Measurements from ENCODE around the gene KCNJ10.

Gene KCNJ10

GRCh38 chr1:160020196-160020595, 49.8 kb downstream of the KCNJ10 start:
- no peak for DNase-seq

DNA sequence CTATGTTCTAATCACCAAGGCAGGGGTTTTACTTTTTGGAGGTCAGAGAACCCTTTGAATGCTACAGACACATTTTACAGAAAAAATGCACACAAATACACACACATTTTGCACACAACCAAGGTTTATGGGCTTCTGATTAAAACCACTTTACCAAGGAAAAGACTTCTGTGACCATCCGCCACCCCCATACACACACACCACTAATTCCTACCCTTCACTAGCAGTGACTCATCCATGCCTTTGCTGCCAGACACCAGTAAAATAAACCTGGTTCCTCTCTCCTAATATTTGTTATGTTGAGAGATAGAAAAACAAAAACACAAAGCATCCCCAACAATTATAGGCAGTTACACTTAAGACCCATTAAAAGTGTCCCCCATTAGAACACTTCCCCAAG, 51.1 kb downstream of the KCNJ10 start:
- peak; percentile 56 for DNase-seq

DNA sequence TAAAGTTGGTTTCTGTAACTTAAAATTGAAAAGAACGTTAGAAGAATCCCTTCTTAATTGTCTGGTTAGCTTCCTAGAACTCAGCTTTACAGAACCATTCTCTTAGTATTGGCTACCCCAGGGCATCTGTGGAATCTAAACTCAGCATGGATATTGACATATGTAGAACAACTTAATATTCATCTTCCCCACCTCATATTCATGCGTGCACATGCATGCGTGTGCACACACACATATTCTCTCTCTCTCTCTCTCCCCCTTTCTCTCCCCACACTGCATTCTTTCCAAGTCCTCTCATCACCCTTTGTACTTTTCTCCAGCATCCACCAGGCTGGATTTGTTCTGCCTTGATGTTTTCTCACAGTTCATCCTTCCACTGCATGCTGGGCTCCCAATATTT, 51.6 kb downstream of the KCNJ10 start:
- DNase-seq: no peak

DNA sequence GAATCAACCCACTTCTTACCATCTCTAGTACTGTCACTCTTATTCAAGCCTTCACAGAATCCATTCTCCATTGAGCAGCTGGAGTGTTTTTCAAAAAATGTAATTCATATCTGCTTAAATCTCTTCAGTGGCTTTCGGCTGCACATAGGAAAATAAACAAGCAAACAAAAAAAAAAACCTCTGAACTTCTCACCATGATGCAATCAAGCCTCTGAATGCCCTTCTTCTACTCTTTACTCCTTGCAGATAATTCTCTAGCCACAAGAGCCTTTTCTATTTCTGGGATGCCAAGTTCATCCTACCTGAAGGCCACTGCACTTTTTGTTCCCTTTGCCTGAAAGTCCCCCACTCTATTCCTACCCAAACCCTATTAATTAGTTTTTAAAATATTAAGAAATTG, 52.4 kb downstream of the KCNJ10 start:
- no peak for DNase-seq

- no peak for DNase-seq
These were observed 58.2 kb downstream of the KCNJ10 start for GRCh38 chr1:160011781-160012180.

- DNase-seq: no peak
These were observed 60.2 kb downstream of the KCNJ10 start for GRCh38 chr1:160009801-160010200.

- no peak for DNase-seq
These were observed 60.9 kb downstream of the KCNJ10 start for GRCh38 chr1:160009081-160009480.

- DNase-seq: no peak
These were observed 62.3 kb downstream of the KCNJ10 start for GRCh38 chr1:160007577-160008200.

DNA sequence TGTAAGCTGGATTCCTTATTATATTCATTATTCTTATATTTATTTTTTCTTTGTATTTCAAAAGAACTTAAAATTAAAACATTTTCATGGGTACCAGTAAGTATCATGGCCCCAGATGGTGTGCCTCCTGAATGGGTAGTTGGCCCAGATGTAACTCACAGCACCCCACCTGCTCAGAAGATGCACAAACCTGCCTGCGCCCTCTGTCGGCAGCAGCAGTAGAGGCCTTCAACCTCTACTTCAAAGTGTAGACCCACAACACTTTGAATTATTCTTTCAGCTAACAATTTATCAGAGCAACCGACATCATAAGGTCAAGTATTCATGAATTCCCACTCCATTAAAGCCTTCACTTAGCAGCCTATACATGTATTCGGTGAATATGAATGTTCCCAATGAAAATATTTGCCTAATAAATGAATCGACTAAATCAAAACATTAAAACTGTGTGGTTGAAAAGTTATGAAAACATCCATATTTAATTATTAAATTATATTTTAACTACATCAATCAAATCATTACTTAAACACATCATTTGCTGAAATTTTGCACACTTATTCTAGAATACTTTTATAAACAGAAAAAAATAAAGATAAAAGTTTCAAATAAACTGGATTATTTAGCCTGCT, 63.5 kb downstream of the KCNJ10 start:
- DNase-seq: peak; percentile 57

- no peak for DNase-seq
These were observed 64.9 kb downstream of the KCNJ10 start for GRCh38 chr1:160005070-160005469.

GRCh38 chr1:160004425-160004824, 65.5 kb downstream of the KCNJ10 start:
- DNase-seq: no peak

DNA sequence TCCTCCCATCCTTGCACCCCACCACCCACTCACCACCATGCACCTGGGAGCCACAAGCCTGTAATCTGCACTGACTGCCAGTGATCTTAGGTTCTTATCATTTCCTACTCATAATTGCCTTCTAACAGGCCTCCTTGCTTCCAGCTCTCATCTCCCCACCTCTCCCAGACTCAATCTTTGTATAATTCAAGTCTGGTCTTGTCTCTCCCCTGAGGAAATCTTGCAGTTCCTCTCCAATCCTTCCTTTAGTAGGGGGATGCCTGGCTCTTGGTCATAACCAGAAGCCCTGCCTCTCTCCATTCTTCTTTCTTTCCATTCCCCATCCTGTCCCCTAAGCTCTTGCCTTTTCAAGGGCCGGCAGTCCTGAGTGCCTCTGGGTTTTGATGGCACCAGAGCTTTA, 66.0 kb downstream of the KCNJ10 start:
- no peak for DNase-seq

DNA sequence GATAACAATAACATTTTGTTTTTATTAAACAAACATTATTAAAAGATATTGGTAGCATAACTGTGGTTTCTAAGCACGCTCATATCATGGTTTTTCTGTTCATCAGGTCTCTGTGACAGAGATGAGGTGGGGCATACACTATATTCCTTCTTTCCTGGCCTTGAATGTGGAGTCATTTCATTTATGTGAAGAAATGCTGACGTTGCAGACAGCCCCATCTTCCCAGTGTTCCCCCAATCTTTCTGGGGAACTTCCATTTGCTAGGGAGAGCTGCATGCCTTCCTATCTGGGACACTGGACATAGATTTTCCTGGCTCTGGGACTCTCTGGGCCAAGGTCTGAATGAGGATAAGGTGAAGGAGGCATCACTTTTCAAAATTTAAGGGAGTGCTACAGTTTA, 68.5 kb downstream of the KCNJ10 start:
- DNase-seq: no peak

DNA sequence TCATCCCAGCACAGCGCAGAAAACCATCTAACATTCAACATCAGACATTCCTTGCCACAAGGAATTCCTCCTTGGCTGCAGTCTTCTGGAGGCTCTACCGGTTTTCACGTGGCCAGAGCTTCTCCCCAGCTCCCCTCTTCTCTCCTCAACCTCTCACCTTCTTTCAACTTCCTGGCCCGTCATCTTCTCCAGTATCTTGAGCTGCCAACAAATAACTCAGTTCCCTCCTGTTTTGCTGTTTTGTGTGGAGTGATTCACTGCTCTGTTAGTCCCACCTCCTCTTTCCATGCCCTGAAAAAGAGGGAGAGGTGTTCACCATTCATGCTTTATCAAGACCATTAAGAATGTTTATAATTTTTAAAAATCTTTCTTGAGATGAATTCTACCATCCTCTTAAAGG, 70.8 kb downstream of the KCNJ10 start:
- DNase-seq: peak; percentile 14

- peak; percentile 94 for DNase-seq
These were observed 73.3 kb downstream of the KCNJ10 start for GRCh38 chr1:159996653-159997052.

- DNase-seq: no peak
These were observed 75.1 kb downstream of the KCNJ10 start for GRCh38 chr1:159994896-159995295.

- DNase-seq: no peak
These were observed 76.0 kb downstream of the KCNJ10 start for GRCh38 chr1:159993911-159994310.

DNA sequence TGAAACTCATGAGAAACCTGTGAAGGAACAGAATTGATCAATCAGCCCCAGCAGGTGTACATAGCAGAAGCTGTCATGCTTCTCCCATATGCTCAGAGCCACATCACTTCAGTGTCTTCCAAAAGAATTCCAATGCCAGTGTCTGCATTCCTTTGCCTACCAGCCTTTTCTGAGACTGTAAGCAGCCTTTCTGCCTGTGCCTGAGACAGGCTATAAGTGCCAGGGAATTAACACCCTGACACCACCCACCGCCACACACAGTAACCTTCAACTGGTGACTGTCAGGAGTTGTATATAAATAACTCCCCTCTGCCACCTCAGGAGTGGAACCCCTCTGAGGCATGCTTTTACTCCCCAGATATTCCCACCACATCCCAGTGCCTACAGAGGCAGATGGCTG, 77.8 kb downstream of the KCNJ10 start:
- no peak for DNase-seq

DNA sequence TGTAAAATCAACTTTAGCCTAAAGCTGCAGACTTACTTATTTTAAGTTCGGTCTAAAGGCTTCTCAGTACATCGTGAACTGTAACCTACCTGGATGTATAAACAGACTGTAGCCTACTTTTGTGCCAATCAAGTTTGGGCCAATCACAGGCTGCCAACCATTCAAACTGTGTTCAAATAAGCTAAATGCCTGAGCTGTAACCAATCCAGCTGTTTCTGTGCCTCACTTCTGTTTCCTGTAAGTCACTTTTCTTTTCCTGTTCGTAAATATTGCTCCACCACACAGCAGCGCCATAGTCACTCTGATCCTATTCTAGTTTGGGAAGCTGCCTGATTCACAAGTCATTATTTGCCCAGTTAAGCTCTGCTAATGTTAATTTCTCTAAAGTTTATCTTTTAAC, 78.4 kb downstream of the KCNJ10 start:
- peak; percentile 48 for DNase-seq

DNA sequence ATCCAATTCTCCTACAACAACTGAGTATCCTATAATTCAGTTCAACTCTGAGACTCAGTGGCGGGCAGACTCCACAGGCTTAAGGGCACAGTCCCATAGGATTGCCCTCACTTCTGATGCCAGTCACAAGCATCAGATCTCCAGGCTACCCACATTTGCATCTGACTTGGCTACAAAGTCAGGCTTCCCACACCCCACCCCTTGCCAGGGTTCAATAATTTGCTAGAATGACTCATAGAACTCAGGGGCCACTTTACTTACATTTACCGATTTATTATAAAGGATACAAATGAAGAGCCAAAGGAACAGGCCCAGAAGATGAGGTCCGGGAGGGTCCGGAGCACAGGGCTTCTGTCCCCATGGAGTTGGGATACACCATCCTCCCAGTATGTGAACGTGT, 80.0 kb downstream of the KCNJ10 start:
- DNase-seq: no peak

GRCh38 chr1:159989581-159989980, 80.4 kb downstream of the KCNJ10 start:
- DNase-seq: no peak

- no peak for DNase-seq
These were observed 82.0 kb downstream of the KCNJ10 start for GRCh38 chr1:159988006-159988405.

DNA sequence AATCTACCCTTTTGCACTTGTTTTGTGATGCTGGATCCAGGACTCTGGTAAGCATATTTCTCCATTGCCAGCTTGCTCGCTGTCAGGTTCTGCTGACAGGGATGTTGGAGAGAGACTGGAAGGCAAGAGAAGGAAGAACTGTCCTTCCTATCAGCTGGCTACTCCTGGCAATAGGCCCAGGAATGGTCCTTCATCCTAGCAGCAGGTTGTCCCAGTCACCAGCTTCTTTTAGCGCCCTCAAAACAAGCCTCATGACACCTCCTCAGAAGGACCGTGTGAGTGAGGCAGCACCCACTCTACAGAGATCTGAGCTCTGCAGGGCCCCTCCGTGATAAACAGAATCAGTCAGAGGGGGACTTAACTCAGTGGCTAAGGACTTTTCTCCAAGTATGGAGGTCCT, 82.8 kb downstream of the KCNJ10 start:
- DNase-seq: no peak

DNA sequence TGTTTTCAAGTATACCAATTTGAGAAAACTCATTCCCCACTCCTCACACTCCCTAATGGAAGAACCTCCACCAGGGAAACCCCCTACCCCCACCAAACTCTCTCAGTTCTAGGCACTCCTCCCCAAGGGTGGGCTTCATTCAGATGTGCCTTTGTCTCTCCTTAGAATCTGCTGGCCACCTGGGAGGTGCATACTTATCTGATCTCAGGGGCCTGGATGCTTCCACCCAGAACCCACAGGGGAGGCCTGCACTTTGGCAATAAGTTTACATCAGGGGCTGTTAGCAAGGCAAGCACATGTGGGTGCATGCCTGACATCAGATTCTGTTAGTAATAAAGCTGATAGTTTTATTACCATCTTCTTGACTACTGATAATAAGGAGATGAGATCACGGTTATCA, 83.4 kb downstream of the KCNJ10 start:
- no peak for DNase-seq

DNA sequence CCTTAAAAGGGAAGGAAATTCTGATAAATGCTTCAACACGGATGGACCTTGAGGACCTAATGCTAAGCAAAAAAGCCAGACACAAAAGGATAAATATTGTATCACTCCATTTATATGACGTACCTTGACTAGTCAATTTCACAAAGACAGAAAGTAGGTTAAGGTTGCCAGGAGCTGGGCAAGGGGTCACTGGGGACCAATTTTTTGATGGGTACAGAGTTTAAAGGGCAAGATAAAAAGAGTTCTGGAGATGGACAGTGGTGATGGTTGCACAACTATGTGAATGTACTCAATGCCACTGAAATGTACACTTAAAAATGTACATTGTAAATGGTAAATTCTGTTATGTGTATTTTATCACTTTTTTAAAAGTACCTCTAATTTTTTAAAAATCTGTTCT, 83.9 kb downstream of the KCNJ10 start:
- DNase-seq: no peak

All from HCEC 1CT (cell line).